DMS153 treated with DMSO at 0.1 percent for 48 hours (cell line): ENCODE results near the gene DDX51.
"Not testable (repeated sequence)": the region's sequence is repeated elsewhere in the genome, so short reads cannot be mapped to it uniquely, and the experiment has no call there.

Experiments
- DNase-seq: peaks from one replicate; lab custom pipeline; 2025; ENCODE audit not compliant: unreplicated experiment; lab: John Stamatoyannopoulos, UW

Gene DDX51

DNA sequence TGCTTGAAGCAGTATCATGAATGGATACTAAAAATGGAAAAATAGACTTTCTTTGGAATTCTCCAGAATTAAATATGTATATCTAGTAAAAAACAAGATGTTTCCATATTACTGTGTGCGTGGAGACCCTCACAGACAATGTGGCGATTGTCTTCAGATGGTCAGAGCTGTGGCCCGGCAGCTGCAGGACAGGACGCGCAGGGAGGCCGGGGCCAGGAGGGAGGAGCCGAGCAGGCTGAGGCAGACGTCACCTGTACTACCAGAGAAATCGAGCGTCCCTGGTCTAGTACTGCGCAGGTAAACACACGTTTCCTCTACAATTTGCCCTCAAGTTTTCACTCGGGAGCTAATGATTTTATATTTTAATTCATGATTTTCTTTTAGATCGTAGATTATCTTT is 22.8 kb downstream of the DDX51 start:
- DNase-seq, result no peak

DNA sequence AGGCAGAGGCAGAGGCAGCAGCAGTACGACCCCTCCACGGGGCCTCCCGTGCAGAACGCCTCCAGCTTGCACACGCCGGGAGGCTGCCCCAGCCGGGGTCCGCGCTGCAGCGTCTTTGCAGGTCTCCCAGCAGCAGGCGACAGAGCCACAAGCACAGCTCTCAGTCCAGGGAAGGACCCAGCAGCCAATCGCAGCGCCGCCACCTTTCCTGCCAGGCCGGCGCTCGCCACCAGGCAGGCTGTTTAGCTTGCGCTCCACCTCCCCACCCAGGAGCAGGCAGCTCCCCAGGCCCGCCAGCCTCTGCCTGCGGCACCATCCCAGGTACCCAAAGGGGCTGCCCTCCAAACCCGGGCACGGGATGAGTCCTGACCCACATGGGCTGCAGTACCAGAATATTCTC is 25.2 kb downstream of the DDX51 start:
- no peak for DNase-seq

DNA sequence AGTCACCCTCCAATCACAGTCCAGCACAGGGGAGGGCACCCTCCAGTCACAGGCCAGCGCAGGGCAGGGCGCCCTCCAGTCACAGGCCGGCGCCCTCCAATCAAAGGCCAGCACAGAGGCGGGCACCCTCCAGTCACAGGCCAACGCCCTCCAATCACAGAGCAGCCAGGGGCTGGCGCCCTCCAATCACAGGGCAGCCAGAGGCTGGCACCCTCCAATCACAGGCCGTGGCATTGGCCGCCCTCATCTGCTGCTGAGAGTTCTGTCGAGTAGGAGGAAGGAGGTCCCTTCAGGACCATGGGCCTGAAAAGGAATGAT is 26.6 kb downstream of the DDX51 start:
- no peak for DNase-seq

DNA sequence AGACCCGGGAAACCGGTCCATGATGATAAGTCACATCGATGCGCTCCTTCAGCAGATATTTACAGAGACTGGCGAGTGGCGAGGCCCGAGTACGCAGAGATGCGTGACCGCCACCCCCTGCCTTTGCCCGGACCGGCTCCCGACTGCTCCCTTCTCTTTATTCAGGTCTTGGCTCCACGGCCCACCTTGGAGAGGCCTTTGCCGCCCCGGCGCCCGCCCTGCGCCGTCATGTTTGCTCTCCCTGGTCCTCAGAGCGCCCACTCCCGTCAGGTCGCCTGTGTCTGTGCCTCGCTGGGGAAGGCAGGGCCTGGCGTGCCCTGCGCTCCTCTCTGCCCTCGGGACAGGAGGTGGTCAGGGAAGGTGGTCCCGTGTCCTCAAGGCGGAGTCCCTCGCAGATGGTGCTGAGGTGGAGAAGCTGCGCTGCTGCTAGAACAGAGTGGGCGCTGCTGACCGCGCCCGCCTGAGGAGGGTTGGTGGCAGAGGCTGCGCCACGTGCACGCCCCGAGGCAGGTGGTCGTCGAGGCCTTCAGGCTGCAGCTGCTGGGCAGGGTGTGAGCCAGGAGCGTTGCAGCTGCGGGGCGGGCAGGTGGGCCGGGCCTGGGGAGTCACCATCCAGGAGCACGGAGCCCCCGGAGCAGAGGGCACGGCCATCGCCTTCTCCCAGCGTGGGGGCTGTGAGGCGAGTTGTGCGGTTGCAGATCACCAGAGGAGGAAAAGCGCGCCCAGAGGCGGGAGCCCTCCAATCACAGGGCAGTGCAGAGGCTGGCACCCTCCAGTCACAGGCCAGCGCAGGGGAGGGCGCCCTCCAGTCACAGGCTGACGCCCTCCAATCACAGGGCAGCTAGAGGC is 27.2 kb downstream of the DDX51 start:
- no peak for DNase-seq

DNA sequence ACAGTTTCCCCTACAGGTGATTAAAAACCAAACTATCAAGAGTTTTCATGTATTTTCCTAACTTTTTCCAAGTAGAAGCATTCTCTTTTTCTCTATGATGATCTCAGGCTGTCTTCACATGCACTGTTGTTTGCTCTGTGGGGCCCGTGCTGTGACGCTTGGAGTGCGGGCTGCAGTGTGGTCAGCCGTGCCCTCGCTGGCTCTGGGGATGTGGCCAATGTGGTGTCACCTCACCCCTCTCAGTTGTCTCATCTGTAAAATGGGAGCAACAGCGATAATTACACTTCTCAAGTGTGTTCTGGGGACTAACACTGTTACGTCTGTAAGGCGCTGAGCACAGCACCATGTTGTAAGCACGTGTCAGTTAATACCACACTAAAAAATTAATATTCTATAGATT is 28.6 kb downstream of the DDX51 start:
- DNase-seq, result no peak

DNA sequence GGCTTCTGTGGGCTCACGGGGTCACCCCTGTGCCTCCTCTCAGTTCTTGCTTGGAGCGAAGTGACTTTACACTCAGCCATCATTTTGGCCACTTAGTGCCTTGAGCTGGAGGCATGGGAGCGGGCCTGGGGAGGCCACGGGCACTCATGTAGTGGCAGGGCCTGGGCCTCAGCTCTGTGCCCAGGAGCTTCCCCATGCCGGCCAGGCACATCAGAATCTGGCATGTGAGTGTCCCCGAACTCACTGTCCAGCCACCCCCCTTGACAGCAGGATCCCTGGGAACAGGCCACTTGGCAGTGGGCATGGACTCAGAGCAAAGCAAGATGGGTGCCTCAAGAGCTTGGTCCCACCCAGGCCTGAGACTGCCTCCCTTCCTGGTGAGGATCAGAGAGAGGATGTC is 29.5 kb downstream of the DDX51 start:
- DNase-seq, result no peak

DNA sequence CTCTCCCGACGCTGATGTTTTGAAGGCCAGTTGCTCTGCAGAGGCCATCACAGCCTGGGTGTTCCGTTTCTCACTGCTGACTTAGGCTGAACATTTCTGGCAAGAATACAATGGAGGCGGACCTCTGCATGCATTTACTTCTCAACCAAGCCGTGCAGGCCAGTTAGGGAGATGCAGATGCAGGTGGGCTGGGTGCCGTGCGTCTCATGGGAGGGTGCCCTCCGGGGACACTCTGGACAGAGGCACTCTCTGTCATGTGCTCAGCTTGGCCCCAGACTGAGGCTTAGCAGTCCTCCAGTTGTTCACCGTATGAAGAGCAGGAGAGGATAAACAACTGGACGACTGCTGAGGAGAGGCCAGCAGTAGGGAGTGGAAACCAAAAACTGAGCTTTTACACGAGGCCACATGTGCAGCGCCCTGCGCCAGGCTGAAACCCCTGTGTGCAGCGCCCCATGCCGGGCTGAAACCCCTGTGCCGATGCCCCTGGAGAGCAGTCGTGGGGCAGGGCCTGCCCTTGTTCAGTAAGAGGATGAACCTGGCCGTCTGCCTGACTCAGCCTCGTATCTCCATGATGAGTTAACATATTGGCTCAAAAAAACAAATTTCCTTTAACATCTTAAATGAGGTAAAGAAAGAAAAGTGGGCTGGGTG is 32.3 kb downstream of the DDX51 start:
- DNase-seq, result no peak

DNA sequence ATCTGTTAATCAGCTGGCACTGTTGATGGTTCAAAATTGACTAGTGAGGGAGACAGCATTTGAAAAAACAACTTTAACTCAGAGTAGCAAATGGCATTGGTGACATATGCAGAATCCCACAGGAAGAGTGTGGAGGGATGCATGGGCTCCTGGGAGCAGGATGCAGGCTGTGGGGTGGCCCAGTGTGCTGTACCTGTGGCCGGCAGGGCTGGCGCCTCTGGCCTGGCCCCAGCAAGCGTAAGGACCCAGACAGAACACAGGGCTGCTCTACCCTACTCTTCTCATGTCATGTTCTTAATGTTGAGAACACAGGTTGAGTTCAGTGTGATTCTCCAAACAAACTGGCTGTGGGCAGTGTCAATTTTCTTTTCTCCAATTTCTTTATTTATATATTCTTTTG is 33.4 kb downstream of the DDX51 start:
- DNase-seq, result no peak

DNA sequence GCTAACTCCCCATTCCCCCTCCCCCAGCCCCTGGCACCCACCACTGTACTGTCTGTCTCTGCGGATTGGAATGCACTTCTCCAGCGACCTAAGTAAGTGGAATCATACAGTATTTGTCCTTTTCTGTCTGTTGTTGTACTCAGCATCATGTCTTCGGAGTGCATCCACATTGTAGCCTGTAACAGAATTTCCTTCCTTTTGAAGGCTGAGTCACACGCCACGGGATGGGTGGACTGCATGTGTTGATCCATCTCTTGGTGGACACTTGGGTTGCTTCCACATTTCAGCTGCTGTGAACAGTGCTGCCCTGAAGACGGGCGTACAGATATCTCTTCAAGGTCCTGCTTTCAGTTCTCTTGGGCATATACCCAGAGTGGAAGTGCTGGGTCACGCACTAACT is 34.4 kb downstream of the DDX51 start:
- DNase-seq, result no peak

DNA sequence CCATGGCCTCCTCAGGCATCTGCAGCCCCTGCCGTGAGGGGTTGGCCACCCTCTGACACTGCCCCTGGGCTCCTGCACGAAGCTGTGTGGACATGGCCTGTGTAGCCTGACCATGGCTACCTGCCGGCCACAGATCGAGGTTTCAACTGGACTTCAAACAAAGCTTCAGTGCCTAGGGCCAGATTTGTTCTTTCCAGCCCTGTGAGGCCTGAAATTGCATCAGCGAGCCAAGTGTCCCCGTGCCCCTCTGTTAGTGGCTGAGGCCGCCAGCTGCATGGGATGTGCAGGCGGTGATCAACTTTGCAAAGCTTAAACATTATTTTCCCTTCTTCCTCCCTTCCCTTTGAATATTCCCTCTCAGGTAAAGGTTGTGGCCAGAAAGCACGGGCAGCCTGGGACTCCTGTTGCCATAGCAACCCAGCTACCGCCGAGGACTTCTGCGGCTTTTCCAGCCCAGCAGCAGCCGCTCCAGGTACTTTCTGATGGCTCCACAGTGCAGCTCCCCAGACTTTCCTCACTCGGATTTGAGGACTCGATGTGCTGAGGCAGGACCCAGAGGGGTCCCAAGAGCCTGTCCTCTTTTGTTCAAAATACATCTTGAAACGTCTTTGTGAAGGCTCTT is 35.8 kb downstream of the DDX51 start:
- no peak for DNase-seq

DNA sequence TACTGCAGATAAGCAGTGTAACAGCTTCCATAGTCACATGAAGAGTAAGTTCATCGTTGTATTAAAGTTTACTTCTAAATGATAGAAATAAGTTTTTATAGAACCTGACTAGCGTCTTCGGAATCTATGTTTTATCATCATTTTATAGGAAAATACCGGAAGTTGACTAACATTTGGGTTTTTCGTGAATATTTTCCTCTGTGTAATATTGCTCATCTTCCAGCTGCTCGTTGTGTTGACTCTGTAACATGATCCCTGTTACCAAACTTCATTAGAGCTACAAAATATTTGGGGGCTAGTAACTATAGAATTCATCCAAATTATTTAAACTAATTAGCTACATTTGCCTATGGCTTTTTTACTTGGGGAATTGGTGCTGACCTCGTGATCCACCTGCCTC is 37.2 kb downstream of the DDX51 start:
- no peak for DNase-seq

DNA sequence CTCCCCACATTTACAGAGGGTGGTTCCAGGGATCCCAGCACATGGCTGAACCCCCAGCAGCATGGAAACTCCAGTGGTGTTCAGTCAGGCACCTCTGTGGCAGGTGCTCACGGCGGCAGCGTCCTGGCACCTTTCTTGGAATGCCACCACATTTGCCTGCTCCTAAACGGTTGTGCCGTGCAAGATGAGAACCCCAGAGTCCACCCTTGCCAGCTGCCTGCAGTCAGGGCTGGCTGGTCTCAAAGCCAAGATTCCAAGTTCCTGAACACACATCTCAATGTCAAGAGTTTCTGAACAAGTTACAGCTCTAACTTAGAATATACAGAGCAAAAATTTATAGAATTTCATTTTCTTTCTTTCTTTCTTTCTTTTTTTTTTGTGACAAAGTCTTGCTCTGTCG is 38.7 kb downstream of the DDX51 start:
- no peak for DNase-seq

DNA sequence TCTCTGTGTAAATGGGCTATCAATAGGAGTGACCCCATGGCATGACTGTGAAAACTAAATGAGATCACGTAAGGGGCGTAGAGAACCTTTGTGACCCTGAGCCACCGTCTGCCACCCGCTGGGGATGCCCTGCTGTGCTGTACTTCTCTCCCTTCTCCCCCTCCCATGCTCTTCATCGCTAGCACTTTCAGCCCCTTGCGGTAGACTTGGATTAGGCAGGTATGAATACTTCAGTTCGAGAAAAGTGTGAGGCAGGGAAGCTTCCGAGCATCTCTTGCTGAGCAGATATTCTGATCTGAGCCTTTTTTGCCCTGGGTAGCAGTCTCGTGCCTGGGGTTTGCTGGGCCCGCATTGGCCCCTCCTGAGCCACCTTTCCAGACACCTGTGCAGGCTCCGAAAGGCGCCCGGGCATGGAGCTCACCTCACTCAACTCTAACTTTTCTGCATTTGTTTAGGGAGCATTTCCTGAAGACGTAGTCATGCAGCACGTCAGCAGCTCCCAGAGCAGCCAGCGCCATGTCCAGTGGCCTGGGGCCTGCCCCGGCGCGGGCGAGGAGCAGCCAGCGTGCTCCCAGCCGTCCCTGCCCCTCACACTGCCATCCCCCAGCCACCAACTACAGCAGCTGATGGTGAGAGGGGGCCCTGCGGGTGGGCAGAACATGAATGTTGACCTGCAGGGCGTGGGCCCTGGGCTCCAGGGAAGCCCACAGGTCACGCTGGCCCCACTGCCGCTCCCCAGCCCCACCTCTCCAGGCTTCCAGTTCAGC is 40.4 kb downstream of the DDX51 start:
- no peak for DNase-seq

DNA sequence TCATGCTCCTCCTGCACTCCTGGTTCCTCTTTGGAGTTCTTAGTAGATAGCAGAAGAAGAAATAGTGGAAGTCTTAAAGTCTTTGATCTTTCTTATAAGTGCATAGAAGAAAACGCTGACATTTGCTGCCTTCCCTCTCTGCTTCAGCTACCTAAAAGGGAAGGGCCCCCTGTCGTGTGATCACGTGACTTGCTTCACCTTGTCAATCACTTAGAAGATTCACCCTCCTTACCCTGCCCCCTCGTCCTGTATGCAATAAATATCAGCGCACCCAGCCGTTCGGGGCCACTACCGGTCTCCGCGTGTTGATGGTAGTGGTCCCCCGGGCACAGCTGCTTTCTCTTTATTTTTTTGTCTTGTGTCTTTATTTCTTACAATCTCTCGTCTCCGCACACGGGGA is 41.0 kb downstream of the DDX51 start:
- not testable (repeated sequence) for DNase-seq

DNA sequence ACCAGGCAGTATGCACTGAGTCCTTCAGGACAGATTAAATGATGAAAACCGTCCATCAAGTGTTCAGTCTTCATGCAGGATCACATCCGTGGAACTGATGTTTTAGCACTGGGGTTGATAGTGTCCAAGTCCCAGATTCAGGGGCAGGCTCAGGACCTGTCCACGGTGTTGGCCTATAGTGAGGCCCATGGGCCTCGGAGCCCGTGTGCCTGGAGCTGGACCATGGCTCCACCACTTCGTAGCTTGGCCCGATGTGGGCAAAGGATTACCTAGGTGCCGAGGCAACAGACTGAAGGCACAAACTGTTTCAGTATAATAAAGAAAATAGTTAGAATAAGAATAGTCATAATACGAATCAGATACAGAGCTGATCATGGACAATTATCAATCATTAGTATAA is 41.8 kb downstream of the DDX51 start:
- no peak for DNase-seq

DNA sequence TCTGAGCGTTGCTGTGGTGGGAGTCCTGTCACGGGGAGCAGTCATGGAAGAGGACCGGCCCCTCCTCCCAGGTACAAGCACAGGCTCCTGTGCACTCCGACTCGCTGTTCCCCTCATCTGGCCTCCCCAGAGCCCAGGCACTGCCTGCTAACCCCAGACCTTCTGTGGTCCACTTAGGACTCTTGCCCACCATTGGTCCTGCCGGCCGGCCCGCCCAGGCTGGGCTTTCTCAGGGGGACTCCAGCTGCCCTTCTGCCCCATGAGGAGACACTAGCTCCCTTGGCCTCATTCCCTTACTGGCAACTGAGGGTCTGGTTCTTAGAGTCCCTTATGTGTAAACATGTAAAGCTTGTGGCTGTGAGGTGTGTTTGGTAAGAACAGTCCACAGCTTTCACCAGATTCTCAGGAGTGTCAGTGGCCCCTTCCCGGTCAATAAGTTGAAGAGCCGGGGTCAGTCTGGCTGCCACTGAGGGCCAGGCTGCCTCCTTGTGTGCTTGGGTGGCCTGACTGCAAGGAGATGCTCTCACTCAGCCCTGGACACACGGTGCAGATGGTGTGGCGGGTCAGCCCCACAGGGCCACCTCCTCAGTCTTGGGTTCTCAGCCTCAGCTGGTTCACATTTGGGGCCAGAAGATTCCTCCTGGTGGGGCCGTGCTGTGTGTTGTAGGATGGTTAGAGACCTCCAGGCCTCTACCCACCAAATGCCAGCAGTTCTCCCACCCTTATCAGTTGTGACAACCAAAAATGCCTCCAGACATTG is 43.6 kb downstream of the DDX51 start:
- no peak for DNase-seq

DNA sequence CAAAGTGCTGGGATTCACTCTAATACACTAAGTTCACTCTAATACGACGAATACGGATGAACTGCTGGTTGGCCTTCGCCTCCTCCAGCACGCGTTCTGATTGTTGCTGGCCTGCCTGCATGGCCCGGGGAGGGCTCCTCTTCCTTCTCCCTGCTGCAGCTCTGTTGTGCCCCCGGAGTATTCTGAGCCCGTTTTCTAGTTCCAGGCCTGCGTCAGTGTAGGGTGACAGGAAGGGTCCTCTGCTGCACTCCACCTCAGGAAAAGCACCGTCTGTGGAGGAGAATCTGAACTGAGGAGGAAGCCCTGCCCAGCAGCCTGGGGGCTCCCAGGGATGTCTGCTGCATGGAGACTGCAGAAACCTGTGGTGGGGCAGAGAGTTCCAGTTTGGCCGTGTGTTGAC is 44.4 kb downstream of the DDX51 start:
- DNase-seq, result no peak

DNA sequence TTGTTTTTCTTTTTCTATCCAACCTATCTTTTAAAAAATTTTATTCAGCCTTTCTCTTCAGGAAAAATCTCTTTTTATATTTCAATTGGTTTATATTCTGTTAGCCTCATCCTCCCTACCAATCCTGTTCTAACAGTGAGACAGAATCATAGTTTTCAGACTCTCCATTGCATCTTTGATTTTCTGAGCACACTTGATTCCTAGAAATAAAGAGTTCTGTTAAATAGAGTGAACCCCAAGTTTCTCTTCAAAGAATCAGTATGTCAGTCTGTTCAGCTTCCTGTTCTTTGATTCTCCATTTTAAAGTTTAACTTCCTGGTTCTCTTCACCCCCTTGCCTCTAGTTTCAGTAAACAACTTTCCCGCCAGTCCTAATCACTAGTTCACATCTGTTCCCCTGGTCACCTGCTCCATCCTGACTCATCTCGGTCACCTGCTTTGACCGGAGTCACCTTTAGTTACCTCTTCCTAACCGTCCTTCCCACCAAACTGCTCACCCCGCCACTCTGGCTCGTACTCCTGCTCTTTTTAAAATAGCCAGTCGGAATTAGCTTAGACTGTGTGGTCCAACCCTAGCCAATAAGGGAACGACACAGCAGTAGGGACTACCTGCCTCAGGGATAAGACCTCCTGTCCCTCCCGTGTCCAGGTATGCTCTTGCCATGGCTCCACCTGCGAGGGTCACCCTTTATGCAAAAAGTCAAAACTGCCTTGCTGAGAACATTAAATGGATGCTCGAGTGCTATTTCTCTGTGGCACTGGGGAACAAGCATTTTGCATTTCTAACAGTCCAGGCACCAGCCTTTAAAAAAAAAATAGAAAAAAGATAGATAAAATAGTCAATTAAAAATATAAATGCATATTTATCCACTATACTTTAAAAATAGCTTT is 48.4 kb downstream of the DDX51 start:
- DNase-seq, result no peak

DNA sequence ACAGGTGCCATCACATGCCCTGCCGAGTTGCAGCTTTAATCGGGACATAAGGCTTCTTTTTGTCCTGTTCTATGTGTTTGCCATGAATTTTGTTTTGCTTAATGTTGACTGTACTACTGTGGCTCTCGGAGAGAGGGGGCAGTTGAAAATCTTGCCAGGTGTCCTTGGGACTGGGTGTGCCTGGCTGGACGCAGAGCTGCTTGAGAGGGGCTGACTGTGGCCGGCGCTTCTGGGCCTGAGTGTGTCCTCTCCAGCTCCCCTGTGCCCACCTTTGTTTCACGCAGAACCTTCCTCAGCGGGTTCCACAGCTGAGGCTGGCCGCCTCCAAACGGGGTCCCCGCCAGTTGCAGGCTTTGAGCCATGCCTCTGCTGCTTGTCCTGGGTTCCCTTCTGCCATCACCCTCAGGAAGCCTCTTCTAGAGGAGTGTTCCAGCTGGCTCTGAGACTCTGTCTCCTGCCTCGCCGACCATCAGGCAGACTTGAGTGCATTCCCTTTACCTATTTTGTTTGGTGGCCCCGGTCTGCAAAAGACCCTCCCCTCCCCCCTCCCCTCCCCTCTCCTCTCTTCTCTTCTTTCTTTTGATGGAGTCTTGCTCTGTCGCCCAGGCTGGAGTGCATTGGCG is 49.7 kb downstream of the DDX51 start:
- no peak for DNase-seq
